Kidney (tissue), 14 donors: Measurements from ENCODE around the gene PLCZ1. TPM values are rescaled to one million over a fixed set of nuclear protein-coding genes. Genes with fewer than 3 reads are reported as not detected.

ENCODE experiments used
- DNase-seq, 5 donors: peaks; one replicate each; pipeline ENCODE4 v3.0.0-alpha.2; 2013 to 2020
- FAIRE-seq: peaks from 2 replicates; lab custom pipeline; 2012; peaks lifted over from hg19 to GRCh38; lab: Jason Lieb, UNC
- H3K27ac ChIP-seq, 2 donors: one replicate each; pipeline ENCODE4 v1.7.0; 2013; ENCODE audit warnings: low read depth in 2 of 2, low read length in 2 of 2, inconsistent platforms in 1 of 2
- H3K27me3 ChIP-seq: one replicate; pipeline ENCODE4 v1.7.1; 2013; ENCODE audit warnings: low read length, inconsistent platforms; ENCODE audit not compliant: control insufficient read depth, insufficient read depth
- H3K36me3 ChIP-seq, 3 donors: one replicate each; pipeline versions ENCODE4 v1.7.0 to v1.7.1; 2013; ENCODE audit warnings: low read length in 3 of 3, control low read depth in 1 of 3, inconsistent platforms in 1 of 3; ENCODE audit not compliant: insufficient read depth in 3 of 3, control insufficient read depth in 2 of 3
- H3K4me1 ChIP-seq, 3 donors: one replicate each; pipeline versions ENCODE4 v1.7.0 to v1.7.1; 2013; ENCODE audit warnings: low read length in 3 of 3, inconsistent platforms in 1 of 3, low read depth in 1 of 3; ENCODE audit not compliant: control insufficient read depth in 2 of 3, insufficient read depth in 2 of 3
- H3K4me3 ChIP-seq, 3 donors: one replicate each; pipeline versions ENCODE4 v1.7.0 to v1.8.1; 2013; ENCODE audit warnings: low read length in 3 of 3, control low read depth in 1 of 3, inconsistent platforms in 1 of 3
- H3K9ac ChIP-seq, 3 donors: one replicate each; pipeline versions ENCODE4 v1.7.0 to v1.7.1; 2013; ENCODE audit warnings: low read length in 3 of 3, control low read depth in 1 of 3, inconsistent platforms in 1 of 3
- H3K9me3 ChIP-seq, 3 donors: one replicate each; pipeline versions ENCODE4 v1.7.0 to v1.7.1; 2013; ENCODE audit warnings: low read length in 3 of 3, control low read depth in 1 of 3, inconsistent platforms in 1 of 3; ENCODE audit not compliant: control insufficient read depth in 2 of 3, insufficient read depth in 1 of 3
- intact Hi-C: fragments of 100-400 bp; cut with DNase I; formaldehyde crosslinking; loops from one replicate; pipeline ENCODE4 v1.11.1; 2022
- polyA plus RNA-seq: library from polyadenylated mRNA; stranded (reverse); fragments of 350-450 nt; fragmentation: Illumina TruSeq; extraction: RNeasy Lipid Tissue Mini Kit (QIAGEN cat#74804); gene quantifications from one replicate; pipeline ENCODE4 v1.2.3, GENCODE V29; 2014; ENCODE audit warnings: low read depth, low replicate concordance; ENCODE audit not compliant: insufficient read depth
- total RNA-seq: library from RNA; stranded (reverse); fragmentation: NEBNext Ultra II Directional; extraction: Animal tissue kit (Norgen Biotek cat#: 25700); gene quantifications from one replicate; pipeline ENCODE4 v1.2.1, GENCODE V29; 2021
- TF ChIP-seq, protein P1 (sequence below): IDR thresholded peaks from 3 replicates; pipeline ENCODE4 v1.5.1; 2012; ENCODE audit warnings: mild to moderate bottlenecking, moderate library complexity, borderline replicate concordance; ENCODE audit not compliant: insufficient read depth; ENCODE audit errors: extremely low read depth
- donor health status: control.
- donor health status: control.
- donor health status: control.
- donor health status: control.
- donor health status: control.
- donor health status: DM: yes; HTN: yes; CAD: no.
- donor health status: Normal renal cell carcinoma (clear cell type).

The PLCZ1 gene
- total and polyA plus RNA-seq, 2 donors from 2014 or later: not detected

DNA sequence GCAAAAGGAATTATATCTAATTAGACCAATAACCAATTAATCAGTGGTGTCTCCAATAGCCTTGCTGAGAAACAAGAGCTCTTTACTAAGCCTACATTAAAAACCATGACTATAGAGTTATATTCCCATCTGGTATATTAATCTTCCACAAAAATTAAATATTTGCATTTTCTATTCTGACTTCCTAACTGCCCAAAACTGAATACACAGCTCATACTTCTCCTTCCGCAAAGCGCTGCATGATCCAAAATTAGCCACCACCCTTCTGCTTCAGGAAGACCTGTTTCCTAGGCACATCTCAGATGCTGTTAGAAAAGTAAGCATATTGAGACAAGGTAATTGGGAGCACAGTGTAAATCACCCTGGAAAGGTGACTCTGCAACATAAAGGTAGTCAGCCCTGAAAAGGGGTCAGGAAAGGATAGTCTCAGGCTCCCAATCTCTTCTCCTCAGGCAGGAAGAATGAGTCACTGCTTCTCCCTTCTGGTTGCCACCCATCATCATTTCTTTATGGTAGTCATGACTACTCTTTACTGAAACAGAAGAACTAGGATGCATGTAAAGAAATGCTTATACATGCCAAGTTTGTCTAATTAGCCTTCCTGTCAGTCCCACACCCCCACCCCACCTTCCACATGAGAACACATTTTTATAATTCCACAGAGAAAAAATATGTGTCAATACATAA is 54.3 kb downstream of the PLCZ1 start:
- DNase-seq (no peak), FAIRE-seq (no peak)
- no peaks in the 10 kb centered on the region for H3K36me3 ChIP-seq

DNA sequence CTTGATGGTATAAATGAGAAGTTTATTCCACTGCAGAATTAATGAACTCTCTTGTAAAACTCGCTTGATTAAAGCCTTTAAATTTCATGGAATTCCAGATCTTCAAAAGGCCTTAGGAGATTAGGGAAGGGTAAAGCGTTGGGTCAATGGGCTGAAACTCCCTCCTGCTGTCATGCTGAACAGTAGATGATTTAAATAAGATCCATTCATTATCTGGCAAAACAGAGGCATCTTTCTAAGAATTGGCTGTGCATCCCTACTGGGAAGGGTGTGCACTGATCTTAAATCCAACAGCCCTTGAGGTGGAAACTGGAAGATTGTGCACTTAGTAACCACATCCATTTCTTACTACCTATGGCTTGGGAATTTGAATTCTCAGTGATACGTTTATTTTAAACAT is 56.0 kb downstream of the PLCZ1 start:
- no peak overlapping the region for H3K9ac ChIP-seq
- no peaks in the 10 kb centered on the region for H3K36me3 ChIP-seq
- DNase-seq (no peak), FAIRE-seq (no peak)
- H3K4me3 ChIP-seq: no peak overlapping the region
- no peaks in the 10 kb centered on the region for H3K4me1 ChIP-seq
- TF ChIP-seq, protein P1, sequence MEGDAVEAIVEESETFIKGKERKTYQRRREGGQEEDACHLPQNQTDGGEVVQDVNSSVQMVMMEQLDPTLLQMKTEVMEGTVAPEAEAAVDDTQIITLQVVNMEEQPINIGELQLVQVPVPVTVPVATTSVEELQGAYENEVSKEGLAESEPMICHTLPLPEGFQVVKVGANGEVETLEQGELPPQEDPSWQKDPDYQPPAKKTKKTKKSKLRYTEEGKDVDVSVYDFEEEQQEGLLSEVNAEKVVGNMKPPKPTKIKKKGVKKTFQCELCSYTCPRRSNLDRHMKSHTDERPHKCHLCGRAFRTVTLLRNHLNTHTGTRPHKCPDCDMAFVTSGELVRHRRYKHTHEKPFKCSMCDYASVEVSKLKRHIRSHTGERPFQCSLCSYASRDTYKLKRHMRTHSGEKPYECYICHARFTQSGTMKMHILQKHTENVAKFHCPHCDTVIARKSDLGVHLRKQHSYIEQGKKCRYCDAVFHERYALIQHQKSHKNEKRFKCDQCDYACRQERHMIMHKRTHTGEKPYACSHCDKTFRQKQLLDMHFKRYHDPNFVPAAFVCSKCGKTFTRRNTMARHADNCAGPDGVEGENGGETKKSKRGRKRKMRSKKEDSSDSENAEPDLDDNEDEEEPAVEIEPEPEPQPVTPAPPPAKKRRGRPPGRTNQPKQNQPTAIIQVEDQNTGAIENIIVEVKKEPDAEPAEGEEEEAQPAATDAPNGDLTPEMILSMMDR: no peak
- no peaks in the 10 kb centered on the region for H3K9me3 ChIP-seq
- intact Hi-C loops: no loop called here
- no peak overlapping the region for H3K27ac ChIP-seq
- H3K27me3 ChIP-seq: no peaks in the 10 kb centered on the region

More for the DNA sequence above, 54.3 kb downstream of the PLCZ1 start:
- no peak overlapping the region for H3K27ac ChIP-seq
- H3K9me3 ChIP-seq: no peaks in the 10 kb centered on the region
- H3K9ac ChIP-seq: no peak overlapping the region
- intact Hi-C loops: no loop called here
- H3K4me1 ChIP-seq: no peaks in the 10 kb centered on the region
- no peak overlapping the region for H3K4me3 ChIP-seq
- no peaks in the 10 kb centered on the region for H3K27me3 ChIP-seq
- TF ChIP-seq, protein P1: no peak

DNA sequence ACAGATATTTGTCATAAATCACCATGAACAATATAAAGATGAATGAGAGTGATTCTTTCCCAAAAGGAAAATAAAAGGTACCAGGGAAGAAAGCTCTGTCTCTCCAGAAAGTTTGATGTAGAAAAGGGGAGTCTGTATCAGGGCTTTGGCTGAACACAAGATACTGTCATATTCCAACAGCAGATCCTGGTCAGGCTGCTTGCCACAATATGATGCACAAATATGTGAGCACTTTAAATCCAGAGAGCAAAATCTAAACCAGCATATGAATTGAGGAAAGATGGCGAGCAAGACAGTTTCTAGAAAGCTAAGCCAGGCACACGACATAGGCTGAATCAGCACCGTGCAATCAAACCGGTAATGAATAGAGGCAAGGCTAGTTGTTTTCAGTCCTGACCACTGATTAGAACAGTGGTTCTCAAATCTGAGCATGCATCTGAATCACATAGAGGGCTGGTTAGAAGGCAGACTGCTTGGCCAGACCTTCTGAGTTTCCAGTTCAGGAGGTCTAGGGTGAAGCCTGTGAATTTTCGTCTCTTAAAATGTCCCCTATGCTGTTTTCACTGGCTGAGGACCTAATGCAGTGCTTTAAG is 60.7 kb downstream of the PLCZ1 start:
- H3K36me3 ChIP-seq: no peaks in the 10 kb centered on the region
- TF ChIP-seq, protein P1: no peak
- H3K4me3 ChIP-seq: no peak overlapping the region
- no peak overlapping the region for H3K9ac ChIP-seq
- no peaks in the 10 kb centered on the region for H3K4me1 ChIP-seq
- no peak overlapping the region for H3K27ac ChIP-seq
- FAIRE-seq (no peak), DNase-seq (no peak)
- no peaks in the 10 kb centered on the region for H3K27me3 ChIP-seq
- intact Hi-C loops: no loop called here
- H3K9me3 ChIP-seq: no peaks in the 10 kb centered on the region

DNA sequence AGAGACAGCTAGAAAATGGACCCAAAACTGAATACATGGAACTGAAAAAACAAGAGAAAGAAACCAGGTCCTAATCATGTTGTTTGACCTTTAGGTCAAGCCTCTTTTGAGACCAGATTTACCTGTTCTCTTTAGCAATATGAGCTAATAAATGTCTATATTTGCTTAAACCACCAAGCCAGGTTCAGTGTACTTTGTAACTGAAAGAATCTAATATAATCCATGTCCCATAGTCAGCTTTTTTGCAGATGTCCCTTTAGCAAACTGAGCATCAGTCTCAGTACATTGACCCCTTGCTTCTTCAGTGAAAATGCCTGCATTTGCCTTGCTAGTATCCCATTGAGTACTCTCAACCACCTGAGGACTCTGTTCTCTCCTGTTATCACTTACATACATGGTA is 61.7 kb downstream of the PLCZ1 start:
- H3K4me1 ChIP-seq: no peaks in the 10 kb centered on the region
- TF ChIP-seq, protein P1: no peak
- no peak overlapping the region for H3K4me3 ChIP-seq
- H3K9me3 ChIP-seq: no peaks in the 10 kb centered on the region
- no peak overlapping the region for H3K27ac ChIP-seq
- H3K27me3 ChIP-seq: no peaks in the 10 kb centered on the region
- intact Hi-C loops: no loop called here
- DNase-seq (no peak), FAIRE-seq (no peak)
- H3K9ac ChIP-seq: no peak overlapping the region
- no peaks in the 10 kb centered on the region for H3K36me3 ChIP-seq
